ENCODE data around the gene ATP10A. TPM values are rescaled to one million over a fixed set of nuclear protein-coding genes. Genes with fewer than 3 reads are reported as not detected.

Gene ATP10A
- total RNA-seq, 2 donors from 2014 or later, result 15.5 to 15.8 TPM

DNA sequence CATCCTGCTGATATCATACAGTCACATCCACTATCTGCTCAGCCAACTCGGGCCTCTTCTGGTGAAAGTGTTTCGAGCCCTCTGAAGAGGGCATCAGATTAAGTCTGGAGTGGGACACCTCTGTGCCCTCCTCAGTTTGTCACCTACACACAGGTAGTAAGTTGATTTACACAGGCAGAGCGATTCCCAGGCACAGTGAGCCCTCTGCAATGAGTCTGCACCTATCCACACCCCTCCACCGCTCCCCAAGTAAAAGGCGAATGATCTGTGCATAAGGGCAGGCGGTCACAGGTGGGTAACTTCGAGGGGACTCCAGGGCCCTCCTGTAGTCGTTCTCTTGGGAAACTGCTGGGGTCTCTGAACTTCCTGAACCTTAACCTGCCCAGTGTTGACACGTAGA, 152.0 kb downstream of the ATP10A start:
- H3K4me1 Mint-ChIP-seq, result no peaks in the 10 kb centered on the region
- no peaks in the 10 kb centered on the region for H3K27me3 Mint-ChIP-seq
- H3K27ac Mint-ChIP-seq, result no peak overlapping the region
- no peaks in the 10 kb centered on the region for H3K9me3 Mint-ChIP-seq
- no peak overlapping the region for H3K4me3 Mint-ChIP-seq
- no peak for ATAC-seq (replicated peaks)
- peaks cover 17% of the 10 kb centered on the region for H3K36me3 Mint-ChIP-seq (ENCODE audit: low read depth)

DNA sequence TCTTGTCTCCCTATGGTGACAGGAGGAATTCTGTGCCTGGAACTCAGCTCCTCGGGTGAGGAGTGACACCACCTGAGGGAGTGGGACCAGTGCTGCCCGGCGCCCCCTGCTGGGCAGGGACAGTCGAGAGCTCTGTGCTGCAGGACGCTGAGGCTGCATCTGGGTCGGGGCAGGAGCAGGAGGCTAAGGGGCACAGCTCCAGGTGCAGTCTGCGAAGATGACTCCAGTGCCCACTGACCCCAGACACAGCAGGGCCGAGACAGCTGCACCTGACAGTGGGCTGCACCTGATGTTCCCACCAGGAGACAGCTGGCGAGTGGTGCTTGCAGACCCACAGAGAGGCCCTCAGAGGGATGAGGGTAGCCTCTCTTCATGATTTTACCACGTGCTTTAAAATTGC, 152.9 kb downstream of the ATP10A start:
- ATAC-seq (replicated peaks), result peak; percentile 73
- Mint-ChIP-seq H3K27ac (no peak overlapping the region), H3K9me3 (no peaks in the 10 kb centered on the region), H3K4me1 (no peaks in the 10 kb centered on the region), H3K27me3 (no peaks in the 10 kb centered on the region), H3K4me3 (no peak overlapping the region), H3K36me3 (ENCODE audit: low read depth) (peaks cover 24% of the 10 kb centered on the region)

DNA sequence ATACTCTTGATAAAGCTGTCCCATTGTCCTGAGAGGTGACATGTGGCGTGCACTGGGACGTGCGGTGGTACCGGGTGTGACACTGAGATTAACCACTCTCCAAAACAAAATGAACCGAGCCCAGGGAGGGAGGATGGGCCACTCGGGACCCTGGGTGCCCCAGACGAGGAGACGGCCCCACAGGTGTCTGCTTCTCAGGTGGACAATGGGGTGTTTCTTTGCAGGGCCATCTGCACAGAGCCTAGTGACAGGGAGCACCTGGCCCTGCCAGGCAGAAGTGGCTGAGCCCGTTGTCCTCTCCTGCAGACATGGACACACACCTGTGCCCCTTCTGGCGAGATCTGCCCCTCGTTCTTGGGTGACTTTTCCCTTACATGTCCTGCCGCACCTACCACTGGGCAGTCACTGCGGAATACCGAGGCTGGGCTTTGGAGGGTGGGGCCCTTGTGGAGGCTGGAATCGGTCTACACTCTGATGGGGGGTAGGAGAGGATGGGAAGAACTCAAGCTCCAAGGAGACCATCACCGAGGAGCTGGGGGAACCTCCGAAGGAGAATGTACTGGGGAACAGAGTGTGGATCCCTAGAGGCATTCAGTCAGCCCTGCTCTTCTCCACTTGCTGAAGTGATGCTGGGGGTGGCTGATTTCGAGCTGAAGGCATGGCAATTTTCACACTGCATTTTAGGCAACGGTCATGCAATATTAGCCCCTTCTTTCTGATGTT, 153.5 kb downstream of the ATP10A start:
- no peaks in the 10 kb centered on the region for H3K27me3 Mint-ChIP-seq

DNA sequence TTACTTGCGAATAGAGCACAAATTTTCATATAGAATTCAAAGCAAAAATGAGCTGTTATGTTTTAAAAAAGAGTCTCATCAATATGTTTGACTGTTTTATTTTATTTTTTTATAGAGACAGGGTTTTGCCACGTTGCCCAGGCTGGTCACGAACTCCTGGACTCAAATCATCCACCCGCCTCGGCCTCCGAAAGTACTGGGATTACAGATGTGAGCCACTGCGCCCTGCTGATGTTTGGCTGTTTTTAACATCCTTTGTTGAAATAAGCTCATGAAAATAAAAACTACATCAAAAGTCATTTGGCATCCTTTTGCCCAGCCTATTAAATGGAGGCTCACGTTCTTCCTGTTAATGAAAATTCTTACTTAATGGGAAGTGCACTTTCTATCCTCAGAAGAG, 154.7 kb downstream of the ATP10A start:
- no peak for ATAC-seq (replicated peaks)

More for the DNA sequence above, 153.5 kb downstream of the ATP10A start:
- Mint-ChIP-seq H3K9me3 (no peaks in the 10 kb centered on the region), H3K4me3 (no peak overlapping the region), H3K4me1 (no peaks in the 10 kb centered on the region), H3K27ac (no peak overlapping the region), H3K36me3 (ENCODE audit: low read depth) (peaks cover 27% of the 10 kb centered on the region)
- no peak for ATAC-seq (replicated peaks)

DNA sequence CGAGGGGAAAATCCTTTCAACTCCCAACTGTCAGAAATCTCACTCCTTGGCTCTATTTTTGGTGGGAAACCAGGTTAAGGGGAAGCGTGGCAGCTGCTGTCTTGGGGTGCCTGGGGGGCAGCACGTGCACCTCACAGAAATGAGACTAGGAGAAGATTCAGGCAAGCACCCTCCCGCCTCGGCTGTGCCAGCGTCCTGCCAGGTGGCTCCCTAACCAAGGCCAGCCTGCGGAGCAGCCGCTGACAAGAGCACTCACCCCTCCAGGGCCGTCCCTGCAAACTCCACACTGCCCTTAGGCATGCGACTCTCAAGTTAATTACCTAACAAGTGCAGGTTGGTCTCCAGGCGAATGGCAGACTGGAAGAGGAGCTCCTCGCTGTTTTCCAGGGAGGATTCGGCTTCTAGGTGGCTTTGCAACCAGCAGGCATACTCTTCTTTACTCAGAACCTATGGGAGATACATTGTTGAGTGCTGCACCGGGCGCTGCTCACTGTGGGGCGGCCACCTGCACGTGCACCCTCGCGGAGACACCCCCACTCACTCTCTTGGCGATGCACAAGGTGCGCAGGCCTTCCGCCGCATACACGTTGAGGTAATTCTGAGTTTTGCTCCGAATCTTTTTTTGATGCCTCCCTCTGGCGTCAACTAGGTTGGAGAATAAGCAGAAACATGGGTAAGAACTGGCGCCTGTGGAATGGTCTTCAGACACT, 155.3 kb downstream of the ATP10A start:
- no peak overlapping the region for H3K4me3 Mint-ChIP-seq
- H3K4me1 Mint-ChIP-seq, result no peaks in the 10 kb centered on the region
- no peaks in the 10 kb centered on the region for H3K9me3 Mint-ChIP-seq
- H3K27me3 Mint-ChIP-seq, result no peaks in the 10 kb centered on the region
- peaks cover 23% of the 10 kb centered on the region for H3K36me3 Mint-ChIP-seq (ENCODE audit: low read depth)
- no peak overlapping the region for H3K27ac Mint-ChIP-seq
- no peak for ATAC-seq (replicated peaks)

More for the DNA sequence above, 154.7 kb downstream of the ATP10A start:
- no peaks in the 10 kb centered on the region for H3K4me1 Mint-ChIP-seq
- no peak overlapping the region for H3K4me3 Mint-ChIP-seq
- H3K9me3 Mint-ChIP-seq, result no peaks in the 10 kb centered on the region
- no peak overlapping the region for H3K27ac Mint-ChIP-seq
- H3K36me3 Mint-ChIP-seq (ENCODE audit: low read depth), result peaks cover 27% of the 10 kb centered on the region
- H3K27me3 Mint-ChIP-seq, result no peaks in the 10 kb centered on the region

DNA sequence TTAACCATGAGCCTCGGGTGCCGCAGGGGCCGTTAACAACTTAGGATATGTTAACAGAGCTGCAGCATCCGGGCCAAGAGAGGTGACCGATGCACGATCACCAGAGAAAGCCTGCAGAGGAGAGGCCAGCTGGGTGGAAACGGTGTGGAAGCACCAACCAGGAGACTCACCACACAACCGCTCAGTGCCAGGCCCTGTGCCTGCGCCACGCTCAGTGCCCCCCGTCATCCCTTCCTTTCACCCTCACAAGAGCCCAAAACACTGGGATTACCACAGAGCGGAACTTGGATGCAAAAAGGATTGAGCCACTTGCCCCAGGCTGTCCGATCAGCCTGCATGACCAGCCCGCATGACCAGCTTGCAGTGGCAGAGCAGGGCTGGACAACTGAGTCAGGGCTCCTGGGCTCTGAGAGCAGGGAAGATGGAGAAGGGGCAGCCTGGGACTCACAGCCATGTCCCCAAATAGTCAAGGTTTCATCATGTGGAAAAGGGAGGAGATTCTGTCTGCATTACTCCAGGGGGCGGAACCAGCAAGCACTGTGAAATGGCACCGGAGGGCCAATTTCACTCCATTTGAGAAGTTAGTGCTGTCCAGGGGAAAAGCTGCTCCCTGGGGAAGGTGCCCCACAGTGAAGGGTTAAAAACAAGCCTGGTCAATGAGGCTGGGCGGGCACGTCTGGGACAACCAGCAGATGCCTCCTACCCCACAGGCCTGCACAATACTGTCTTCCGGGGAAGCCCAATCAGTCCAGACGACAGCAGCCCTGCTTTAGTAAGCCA, 156.8 kb downstream of the ATP10A start:
- Mint-ChIP-seq H3K4me3 (no peak overlapping the region), H3K27me3 (no peaks in the 10 kb centered on the region), H3K36me3 (ENCODE audit: low read depth) (peaks cover 18% of the 10 kb centered on the region), H3K4me1 (no peaks in the 10 kb centered on the region), H3K27ac (no peak overlapping the region), H3K9me3 (no peaks in the 10 kb centered on the region)
- no peak for ATAC-seq (replicated peaks)

DNA sequence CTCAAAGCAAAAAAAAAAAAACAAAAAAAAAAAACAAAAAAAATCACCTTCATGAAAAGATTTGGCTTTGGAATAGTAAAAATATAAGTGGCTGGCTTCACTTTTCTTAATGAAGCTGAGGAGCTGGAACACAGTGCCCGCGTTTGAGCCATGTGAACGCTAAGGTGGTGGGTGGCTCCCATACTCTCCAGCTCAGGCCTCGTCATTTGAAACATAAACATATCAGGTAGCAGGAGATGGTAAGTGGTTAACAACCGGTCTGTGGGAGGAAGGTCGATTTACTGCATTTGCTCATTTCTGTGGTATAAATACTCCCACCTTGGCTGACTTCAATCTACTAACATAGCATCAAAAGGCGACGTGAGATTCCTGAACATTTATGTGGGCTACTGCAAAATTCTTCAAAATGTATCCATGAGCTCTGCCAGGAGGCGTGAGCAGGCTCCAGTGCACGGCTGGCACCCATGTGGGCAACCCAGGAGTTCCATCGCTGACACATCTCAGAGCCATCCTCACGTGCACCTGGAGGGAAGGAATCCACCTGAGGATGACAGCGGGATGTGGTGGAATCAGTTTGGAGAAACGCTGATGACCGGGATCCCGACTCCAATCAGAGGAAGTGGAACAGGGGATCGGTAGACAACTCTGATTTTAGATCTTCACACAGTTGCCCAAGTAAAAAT, 157.6 kb downstream of the ATP10A start:
- Mint-ChIP-seq H3K27me3 (no peaks in the 10 kb centered on the region), H3K9me3 (no peaks in the 10 kb centered on the region), H3K4me1 (no peaks in the 10 kb centered on the region), H3K4me3 (no peak overlapping the region), H3K36me3 (ENCODE audit: low read depth) (peaks cover 26% of the 10 kb centered on the region), H3K27ac (no peak overlapping the region)
- ATAC-seq (replicated peaks), result no peak

DNA sequence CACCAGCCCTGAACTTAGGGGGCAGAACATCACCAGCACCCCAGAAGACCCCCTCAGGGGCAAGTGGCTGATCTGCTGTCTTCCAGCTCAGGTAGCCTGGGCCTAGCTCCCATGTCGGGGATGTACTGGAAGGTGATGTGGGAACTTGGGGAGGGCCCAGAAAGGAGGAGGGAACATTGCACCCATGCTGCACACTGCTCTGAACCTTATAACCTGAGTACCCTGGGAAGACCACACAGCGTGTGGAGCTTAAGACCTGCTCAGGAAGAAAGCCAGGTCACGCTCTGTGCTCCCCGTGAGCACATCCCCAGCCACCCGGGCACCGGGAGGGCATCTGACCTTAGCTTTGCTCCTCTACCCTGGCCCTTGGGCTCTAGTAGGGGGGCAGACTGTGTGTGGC, 159.4 kb downstream of the ATP10A start:
- Mint-ChIP-seq H3K36me3 (ENCODE audit: low read depth) (peaks cover 42% of the 10 kb centered on the region), H3K27me3 (no peaks in the 10 kb centered on the region), H3K4me3 (no peak overlapping the region)

DNA sequence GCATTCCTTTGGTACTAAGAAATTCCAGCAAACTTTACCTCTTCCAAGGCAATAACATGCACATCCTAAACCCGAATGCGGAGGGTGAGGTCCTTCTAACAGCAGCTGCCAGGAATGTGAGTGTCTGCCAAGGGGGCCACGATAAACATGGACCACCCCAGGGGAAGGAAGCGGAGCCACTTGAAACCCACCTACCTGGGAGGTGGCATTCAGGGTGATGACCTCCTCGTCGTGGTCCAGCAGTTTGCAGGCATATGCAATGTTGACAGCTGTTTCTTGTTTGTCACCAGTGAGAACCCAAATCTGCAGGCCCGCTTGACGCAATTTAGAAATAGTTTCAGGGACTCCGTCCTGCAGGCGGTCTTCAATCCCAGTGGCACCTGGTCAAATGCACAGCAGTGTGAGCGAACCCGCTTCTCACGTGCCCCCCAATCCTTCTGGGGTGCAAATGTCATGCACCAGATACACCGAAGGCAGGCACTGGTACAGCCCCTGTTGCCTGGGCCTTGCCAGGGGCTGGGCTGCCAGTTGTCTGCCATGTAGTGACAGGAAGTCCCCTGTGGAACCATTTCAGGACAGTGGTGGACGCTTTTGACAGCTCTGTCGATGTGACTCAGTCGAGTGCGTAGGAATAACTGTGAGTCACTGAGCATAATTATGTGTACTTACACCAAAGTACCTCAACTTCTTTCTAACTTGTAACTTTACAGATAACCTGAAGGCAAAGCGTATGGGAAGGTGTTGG, 161.2 kb downstream of the ATP10A start:
- H3K36me3 Mint-ChIP-seq (ENCODE audit: low read depth), result peaks cover 57% of the 10 kb centered on the region
- H3K4me3 Mint-ChIP-seq, result no peak overlapping the region
- no peak for ATAC-seq (replicated peaks)
- H3K27me3 Mint-ChIP-seq, result no peaks in the 10 kb centered on the region
- H3K27ac Mint-ChIP-seq, result no peak overlapping the region
- no peaks in the 10 kb centered on the region for H3K9me3 Mint-ChIP-seq
- H3K4me1 Mint-ChIP-seq, result no peaks in the 10 kb centered on the region

More for the DNA sequence above, 159.4 kb downstream of the ATP10A start:
- Mint-ChIP-seq H3K4me1 (no peaks in the 10 kb centered on the region), H3K9me3 (no peaks in the 10 kb centered on the region), H3K27ac (no peak overlapping the region)
- no peak for ATAC-seq (replicated peaks)

DNA sequence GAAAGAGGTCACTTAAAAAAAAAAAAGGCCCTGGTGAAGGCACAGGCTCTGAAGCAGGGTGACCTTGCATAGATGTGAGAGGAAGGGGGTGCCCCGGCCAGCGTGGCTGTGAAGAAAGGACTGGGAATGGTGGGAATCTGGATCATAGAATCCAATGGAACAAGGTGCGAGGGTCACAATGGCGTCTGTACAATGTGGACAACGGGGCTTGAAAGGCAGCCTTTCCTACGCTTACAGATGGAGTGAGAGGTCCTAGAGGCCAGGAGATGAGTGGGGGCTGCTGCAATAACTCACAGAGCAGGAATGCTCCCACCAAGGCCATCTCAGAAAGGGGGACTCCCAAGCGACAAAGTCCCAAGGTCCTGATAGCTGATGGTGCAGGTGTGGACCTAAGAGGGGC, 162.2 kb downstream of the ATP10A start:
- Mint-ChIP-seq H3K9me3 (no peaks in the 10 kb centered on the region), H3K36me3 (ENCODE audit: low read depth) (peaks cover 67% of the 10 kb centered on the region), H3K4me1 (no peaks in the 10 kb centered on the region), H3K27ac (no peak overlapping the region), H3K4me3 (no peak overlapping the region), H3K27me3 (no peaks in the 10 kb centered on the region)
- ATAC-seq (replicated peaks), result no peak

DNA sequence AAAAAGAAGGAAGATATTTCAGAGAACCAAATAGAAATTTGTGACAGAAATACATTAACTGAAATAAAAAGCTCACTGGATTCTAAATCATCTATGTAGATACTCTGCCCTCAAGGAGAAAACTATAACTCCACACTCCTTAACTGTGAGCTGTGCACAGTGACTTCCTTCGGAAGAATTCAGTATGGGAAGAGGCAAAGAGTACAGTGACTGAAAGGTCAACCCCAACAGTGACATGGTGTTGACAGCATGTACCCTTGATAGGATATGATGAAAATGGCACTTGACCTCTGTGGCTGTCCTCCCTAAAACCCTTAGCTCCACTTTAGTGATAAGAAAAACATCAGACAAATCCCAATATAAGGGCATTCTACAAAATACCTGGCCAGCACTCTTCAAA, 165.5 kb downstream of the ATP10A start:
- ATAC-seq (replicated peaks), result no peak
- H3K27me3 Mint-ChIP-seq, result no peaks in the 10 kb centered on the region
- no peak overlapping the region for H3K4me3 Mint-ChIP-seq
- peaks cover 76% of the 10 kb centered on the region for H3K36me3 Mint-ChIP-seq (ENCODE audit: low read depth)
- H3K27ac Mint-ChIP-seq, result no peak overlapping the region
- H3K4me1 Mint-ChIP-seq, result no peaks in the 10 kb centered on the region
- H3K9me3 Mint-ChIP-seq, result no peaks in the 10 kb centered on the region

DNA sequence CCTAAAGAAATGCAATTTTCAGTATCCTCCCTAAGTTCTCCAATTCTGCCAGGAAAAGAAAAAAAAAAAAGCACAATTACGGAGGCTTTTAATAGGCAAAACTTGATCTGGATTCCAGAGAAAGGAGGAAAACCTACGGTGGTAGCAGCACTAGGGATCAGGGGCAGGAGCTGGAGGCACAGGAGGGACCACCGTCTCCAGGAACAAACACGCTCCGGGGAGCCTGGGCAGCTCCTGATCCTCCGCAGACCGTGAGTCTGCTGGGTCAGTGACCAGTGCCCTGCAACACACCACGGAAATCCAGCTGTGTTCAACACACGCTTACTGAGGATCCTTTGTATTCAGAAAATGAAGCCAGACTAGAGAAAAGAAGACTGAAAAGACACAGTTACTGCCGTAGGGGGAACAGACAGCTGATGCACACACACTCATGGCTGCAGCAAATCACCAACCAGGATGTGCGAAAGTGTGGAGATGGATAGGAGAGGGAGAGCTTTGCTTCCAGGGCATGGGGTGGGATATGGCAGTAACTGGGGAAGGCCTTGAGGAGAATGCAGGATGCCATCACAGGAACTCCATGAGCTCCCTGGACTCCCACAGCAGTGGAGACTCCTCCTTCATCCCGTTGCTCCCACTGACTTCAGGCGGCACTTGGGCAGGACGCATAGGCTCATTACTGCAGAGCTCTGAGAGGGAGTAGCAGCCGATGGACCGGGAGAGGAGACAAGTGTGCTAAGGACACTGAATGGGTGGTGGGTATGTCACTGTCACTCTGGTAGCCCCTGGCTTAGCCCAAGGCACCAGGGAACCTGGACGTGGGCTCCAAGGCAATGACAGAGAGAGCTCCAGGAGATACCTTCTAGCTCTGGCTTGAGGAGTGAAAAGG, 167.0 kb downstream of the ATP10A start:
- Mint-ChIP-seq H3K4me3 (no peak overlapping the region), H3K9me3 (no peaks in the 10 kb centered on the region), H3K36me3 (ENCODE audit: low read depth) (peaks cover 81% of the 10 kb centered on the region), H3K27ac (no peak overlapping the region), H3K27me3 (no peaks in the 10 kb centered on the region), H3K4me1 (no peaks in the 10 kb centered on the region)
- ATAC-seq (replicated peaks), result no peak

DNA sequence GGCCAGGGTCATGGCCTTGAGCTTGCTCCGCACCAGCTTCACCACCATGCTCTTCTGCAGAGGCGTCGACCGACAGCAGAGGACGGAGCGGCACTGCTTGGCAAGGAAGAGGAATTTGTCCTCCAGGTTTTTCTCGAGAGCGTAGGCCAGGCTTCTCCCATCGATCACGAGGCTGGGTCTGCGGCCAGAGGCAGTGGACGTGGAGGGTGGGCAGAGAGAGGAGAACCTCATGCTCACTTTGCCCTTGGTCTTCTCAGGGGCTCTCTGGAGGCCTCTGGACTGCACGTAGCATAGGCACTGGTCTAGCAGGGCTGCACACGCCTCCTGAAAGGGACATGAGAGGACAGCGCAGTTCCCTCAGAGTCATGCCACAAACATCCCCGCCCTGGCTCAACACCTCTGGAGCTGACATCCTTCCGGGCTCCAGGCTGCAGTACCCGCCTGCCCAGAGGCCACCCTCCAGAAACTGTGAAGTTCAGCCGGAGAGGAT, 168.3 kb downstream of the ATP10A start:
- no peaks in the 10 kb centered on the region for H3K9me3 Mint-ChIP-seq
- H3K36me3 Mint-ChIP-seq (ENCODE audit: low read depth), result peaks cover 78% of the 10 kb centered on the region
- H3K27ac Mint-ChIP-seq, result no peak overlapping the region
- ATAC-seq (replicated peaks), result no peak
- no peak overlapping the region for H3K4me3 Mint-ChIP-seq
- no peaks in the 10 kb centered on the region for H3K4me1 Mint-ChIP-seq
- no peaks in the 10 kb centered on the region for H3K27me3 Mint-ChIP-seq
